Nephron (organoid): ENCODE data around the gene CFAP70.

Experiments
- H3K27ac Mint-ChIP-seq, 3 experiments: 2 replicates each; pipeline ENCODE4 v1.8.0; 2020; ENCODE audit warnings: mixed read lengths in 3 of 3, mild to moderate bottlenecking in 2 of 3, moderate library complexity in 1 of 3
- H3K27me3 Mint-ChIP-seq: 2 replicates; pipeline ENCODE4 v1.8.0; 2021; ENCODE audit warnings: low read depth, mild to moderate bottlenecking, moderate library complexity, mixed read lengths
- H3K36me3 Mint-ChIP-seq: 2 replicates; pipeline ENCODE4 v1.8.0; 2020; ENCODE audit warnings: low read depth, mixed read lengths
- H3K4me1 Mint-ChIP-seq: 2 replicates; pipeline ENCODE4 v1.8.0; 2020; ENCODE audit warnings: mixed read lengths
- H3K4me3 Mint-ChIP-seq, 3 experiments: 2 replicates each; pipeline ENCODE4 v1.8.0; 2020; ENCODE audit warnings: mild to moderate bottlenecking in 3 of 3, mixed read lengths in 3 of 3, moderate library complexity in 2 of 3
- H3K9me3 Mint-ChIP-seq: 2 replicates; pipeline ENCODE4 v1.8.0; 2020; ENCODE audit warnings: mixed read lengths
- TF ChIP-seq, protein P1 (sequence below), 3 experiments: fragments of 200-600 bp; sonication (generic); IDR thresholded peaks; one replicate each; pipeline ENCODE4 v1.5.0; 2021; ENCODE audit warnings: antibody characterized with exemption in 3 of 3; ENCODE audit not compliant: unreplicated experiment in 3 of 3

The CFAP70 gene

DNA sequence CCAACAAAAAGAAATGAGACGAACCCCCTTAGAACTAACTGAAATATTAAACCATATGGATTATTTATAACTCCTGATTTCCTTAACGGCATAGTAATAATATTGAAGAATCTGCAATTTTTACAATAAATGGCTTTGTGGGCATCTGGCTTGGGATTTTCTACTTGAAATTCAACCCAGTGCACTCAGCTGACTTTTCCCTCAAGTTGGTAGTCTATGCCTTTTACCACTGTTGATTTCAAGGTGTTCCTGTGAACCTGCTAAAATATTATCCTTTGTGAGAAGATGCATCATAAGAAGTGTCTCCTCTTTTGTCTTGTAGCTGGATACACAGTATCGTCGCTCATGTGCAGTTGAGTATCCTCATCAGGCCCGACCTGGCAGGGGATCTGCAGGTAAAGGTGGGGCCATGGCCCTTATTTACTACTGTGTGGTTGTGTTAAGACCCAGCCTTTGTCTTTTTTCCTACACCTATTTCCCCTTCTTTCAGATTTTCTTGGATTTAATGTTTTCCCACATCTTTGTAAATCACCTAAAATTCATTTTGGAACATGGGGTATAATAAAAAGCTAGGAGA, 119.6 kb downstream of the CFAP70 start:
- Mint-ChIP-seq H3K27me3 (no peaks in the 10 kb centered on the region), H3K4me1 (no peaks in the 10 kb centered on the region), H3K9me3 (no peaks in the 10 kb centered on the region), H3K36me3 (peaks cover 41% of the 10 kb centered on the region), H3K4me3 (no peak overlapping the region), H3K27ac (no peak overlapping the region)
- TF ChIP-seq, protein P1, sequence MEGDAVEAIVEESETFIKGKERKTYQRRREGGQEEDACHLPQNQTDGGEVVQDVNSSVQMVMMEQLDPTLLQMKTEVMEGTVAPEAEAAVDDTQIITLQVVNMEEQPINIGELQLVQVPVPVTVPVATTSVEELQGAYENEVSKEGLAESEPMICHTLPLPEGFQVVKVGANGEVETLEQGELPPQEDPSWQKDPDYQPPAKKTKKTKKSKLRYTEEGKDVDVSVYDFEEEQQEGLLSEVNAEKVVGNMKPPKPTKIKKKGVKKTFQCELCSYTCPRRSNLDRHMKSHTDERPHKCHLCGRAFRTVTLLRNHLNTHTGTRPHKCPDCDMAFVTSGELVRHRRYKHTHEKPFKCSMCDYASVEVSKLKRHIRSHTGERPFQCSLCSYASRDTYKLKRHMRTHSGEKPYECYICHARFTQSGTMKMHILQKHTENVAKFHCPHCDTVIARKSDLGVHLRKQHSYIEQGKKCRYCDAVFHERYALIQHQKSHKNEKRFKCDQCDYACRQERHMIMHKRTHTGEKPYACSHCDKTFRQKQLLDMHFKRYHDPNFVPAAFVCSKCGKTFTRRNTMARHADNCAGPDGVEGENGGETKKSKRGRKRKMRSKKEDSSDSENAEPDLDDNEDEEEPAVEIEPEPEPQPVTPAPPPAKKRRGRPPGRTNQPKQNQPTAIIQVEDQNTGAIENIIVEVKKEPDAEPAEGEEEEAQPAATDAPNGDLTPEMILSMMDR (IDR thresholded peaks at IDR 0.05; ENCODE audit: unreplicated experiment in 3 of 3), result no peak

DNA sequence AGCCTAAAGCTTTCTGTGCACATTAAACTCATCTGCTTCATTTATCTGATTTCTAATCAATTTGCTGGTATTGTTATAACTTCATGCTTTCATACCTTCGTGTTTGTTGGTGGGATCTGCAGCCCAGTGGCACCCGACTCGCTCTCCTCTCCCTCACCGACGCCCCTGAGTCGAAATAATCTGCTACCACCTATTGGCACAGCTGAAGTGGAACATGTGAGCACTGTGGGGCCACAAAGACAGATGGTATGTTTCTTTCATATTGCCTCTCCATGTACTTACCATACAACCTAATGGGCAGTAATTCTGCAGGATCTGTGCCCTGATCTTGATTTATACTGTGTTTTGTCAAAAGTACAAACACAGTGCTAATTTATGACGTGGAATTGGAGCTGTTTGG, 124.0 kb downstream of the CFAP70 start:
- no peak overlapping the region for H3K27ac Mint-ChIP-seq
- no peaks in the 10 kb centered on the region for H3K9me3 Mint-ChIP-seq
- H3K27me3 Mint-ChIP-seq, result no peaks in the 10 kb centered on the region
- TF ChIP-seq, protein P1 (IDR thresholded peaks at IDR 0.05; ENCODE audit: unreplicated experiment in 3 of 3), result no peak
- H3K36me3 Mint-ChIP-seq, result peaks cover 28% of the 10 kb centered on the region
- H3K4me3 Mint-ChIP-seq, result no peak overlapping the region
- no peaks in the 10 kb centered on the region for H3K4me1 Mint-ChIP-seq

DNA sequence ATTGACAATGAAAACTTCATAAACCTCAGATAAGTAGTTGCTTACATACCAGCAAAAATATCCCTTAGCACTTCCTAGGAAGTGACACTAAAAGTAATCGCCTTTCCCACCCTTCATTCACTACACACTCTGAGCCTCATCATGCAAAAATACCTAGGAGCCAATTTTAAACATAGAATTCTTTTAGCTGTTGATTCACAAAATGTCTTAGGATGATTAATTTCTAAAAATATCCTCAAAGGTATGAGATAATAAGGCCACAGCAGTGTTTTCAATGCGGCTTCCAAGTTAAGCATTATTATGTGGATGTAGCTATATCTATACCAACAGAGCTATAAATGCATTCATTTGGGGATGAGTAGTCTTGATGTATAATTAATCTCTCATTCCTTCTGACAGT, 124.8 kb downstream of the CFAP70 start:
- Mint-ChIP-seq H3K27me3 (no peaks in the 10 kb centered on the region), H3K9me3 (no peaks in the 10 kb centered on the region), H3K4me1 (no peaks in the 10 kb centered on the region), H3K4me3 (no peak overlapping the region), H3K36me3 (peaks cover 28% of the 10 kb centered on the region), H3K27ac (no peak overlapping the region)
- TF ChIP-seq, protein P1 (IDR thresholded peaks at IDR 0.05; ENCODE audit: unreplicated experiment in 3 of 3), result no peak

DNA sequence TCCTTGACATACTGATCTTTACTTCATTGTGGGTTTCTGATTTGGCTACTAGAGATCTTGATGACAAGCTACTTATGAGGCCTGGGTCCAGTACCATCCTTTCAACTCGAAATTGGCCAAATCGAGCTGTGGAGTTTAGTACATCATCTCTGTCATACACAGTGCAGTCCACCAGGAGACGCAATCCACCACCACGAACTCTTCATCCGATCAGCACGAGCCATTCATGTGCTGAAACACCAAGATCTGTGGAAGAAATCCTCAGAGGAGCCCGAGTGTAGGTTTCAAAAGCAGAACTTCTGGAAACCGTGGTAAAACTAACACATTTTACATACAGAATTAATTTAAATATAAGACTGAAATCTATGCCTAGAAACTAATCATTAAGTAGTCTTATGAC, 125.8 kb downstream of the CFAP70 start:
- H3K4me3 Mint-ChIP-seq, result no peak overlapping the region
- peaks cover 31% of the 10 kb centered on the region for H3K36me3 Mint-ChIP-seq
- no peaks in the 10 kb centered on the region for H3K9me3 Mint-ChIP-seq
- no peaks in the 10 kb centered on the region for H3K27me3 Mint-ChIP-seq
- H3K27ac Mint-ChIP-seq, result no peak overlapping the region
- TF ChIP-seq, protein P1 (IDR thresholded peaks at IDR 0.05; ENCODE audit: unreplicated experiment in 3 of 3), result no peak
- no peaks in the 10 kb centered on the region for H3K4me1 Mint-ChIP-seq

DNA sequence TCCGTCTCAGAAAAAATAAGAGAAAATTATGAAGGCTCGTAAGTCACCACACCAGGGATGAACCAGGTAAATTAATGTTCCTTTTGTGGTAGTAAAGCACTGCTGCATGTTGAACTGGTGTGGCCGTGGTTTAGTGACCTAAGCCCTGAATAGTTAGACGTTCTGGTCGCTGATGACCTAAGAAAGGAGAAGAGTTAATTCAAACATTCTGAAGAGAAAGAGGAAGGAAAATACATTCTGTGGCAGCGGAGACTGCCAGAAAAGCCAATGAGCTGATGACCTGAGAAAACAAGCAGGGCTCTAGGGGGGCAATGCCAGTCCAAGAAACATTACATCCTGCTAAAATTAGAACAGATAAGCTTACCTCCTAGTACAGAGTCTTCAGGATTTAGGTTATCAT, 129.1 kb downstream of the CFAP70 start:
- no peak overlapping the region for H3K4me3 Mint-ChIP-seq
- H3K27ac Mint-ChIP-seq, result no peak overlapping the region
- H3K27me3 Mint-ChIP-seq, result no peaks in the 10 kb centered on the region
- TF ChIP-seq, protein P1 (IDR thresholded peaks at IDR 0.05; ENCODE audit: unreplicated experiment in 3 of 3), result no peak
- no peaks in the 10 kb centered on the region for H3K9me3 Mint-ChIP-seq
- peaks cover 35% of the 10 kb centered on the region for H3K36me3 Mint-ChIP-seq
- H3K4me1 Mint-ChIP-seq, result no peaks in the 10 kb centered on the region

DNA sequence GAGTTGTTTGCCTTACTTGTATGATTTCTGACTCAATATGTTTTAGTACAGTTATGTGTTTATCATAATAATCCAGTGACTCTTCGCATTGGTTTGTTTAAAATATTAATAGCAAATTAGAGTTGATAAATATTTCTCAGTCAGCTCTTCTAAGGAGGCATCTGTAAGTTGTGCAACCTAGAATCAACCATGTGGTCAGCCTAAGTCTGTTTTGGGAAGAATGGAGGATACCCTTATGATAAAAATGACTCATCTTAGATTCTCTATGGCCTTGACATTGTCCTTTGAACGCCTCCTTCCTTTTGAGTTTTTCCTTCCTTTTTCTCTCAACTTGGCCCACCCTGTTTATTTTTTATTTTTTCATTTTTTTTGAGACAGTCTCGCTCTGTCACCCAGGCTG, 130.4 kb downstream of the CFAP70 start:
- Mint-ChIP-seq H3K27ac (no peak overlapping the region), H3K4me1 (no peaks in the 10 kb centered on the region), H3K36me3 (peaks cover 29% of the 10 kb centered on the region), H3K9me3 (no peaks in the 10 kb centered on the region), H3K27me3 (no peaks in the 10 kb centered on the region), H3K4me3 (no peak overlapping the region)
- TF ChIP-seq, protein P1 (IDR thresholded peaks at IDR 0.05; ENCODE audit: unreplicated experiment in 3 of 3), result no peak
